RWPE1 (cell line): ENCODE results near the gene CARHSP1.

Experiments used
- CTCF ChIA-PET: fragments of 350-600 bp; sonication (Branson Sonifier 250); formaldehyde crosslinking; extraction: SDS; loops from one replicate; lab custom pipeline; 2021; lab: Yijun Ruan, JAX
- POLR2A ChIA-PET: fragments of 400-600 bp; formaldehyde crosslinking; extraction: SDS; loops from one replicate; lab custom pipeline; 2020; ENCODE audit warnings: antibody characterized with exemption; ENCODE audit not compliant: low non-redundant PET; lab: Yijun Ruan, JAX
- DNase-seq: peaks from one replicate; pipeline ENCODE4 v3.0.0; 2012; ENCODE audit warnings: low spot score
- H3K27ac ChIP-seq: fragments of 450-650 bp; 2 replicates; pipeline ENCODE4 v1.5.1; 2017
- CTCF ChIP-seq: fragments of 450-650 bp; conservative IDR thresholded peaks from 2 replicates; pipeline ENCODE4 v1.5.1; 2017; ENCODE audit warnings: low read depth, mild to moderate bottlenecking

Gene CARHSP1

GRCh38 chr16:8903004-8903403 is 34.2 kb upstream of the CARHSP1 start:
- CTCF ChIA-PET, result interaction anchor here (0.6 kb wide), 1 partner anchor 29 kb away, joined by 4 read pairs; no protein-coding TSS in a partner anchor
- H3K27ac ChIP-seq, result no peak overlapping the region
- TF ChIP-seq CTCF, result no peak
- POLR2A ChIA-PET, result no interaction called here
- DNase-seq, result no peak

GRCh38 chr16:8901320-8901861 is 32.6 kb upstream of the CARHSP1 start:
- DNase-seq, result no peak
- no peak for TF ChIP-seq CTCF
- no peak overlapping the region for H3K27ac ChIP-seq
- CTCF ChIA-PET, result interaction anchor here (0.6 to 1.1 kb wide), 8 partner anchors 10 to 1708 kb away, joined by 3 to 5 read pairs (median 4); no protein-coding TSS in a partner anchor
- POLR2A ChIA-PET, result no interaction called here

- DNase-seq, result no peak
- TF ChIP-seq CTCF, result no peak
- H3K27ac ChIP-seq, result no peak overlapping the region
- ChIA-PET POLR2A (no interaction called here), CTCF (interaction anchor here (0.7 to 0.9 kb wide), 2 partner anchors 11 to 54 kb away, joined by 3 to 5 read pairs; no protein-coding TSS in a partner anchor)
Observed at GRCh38 chr16:8900343-8900742, 31.5 kb upstream of the CARHSP1 start.

- no peak for TF ChIP-seq CTCF
- no peak for DNase-seq
- ChIA-PET CTCF (interaction anchor here (0.6 kb wide), 1 partner anchor 12 kb away, joined by 6 read pairs; no protein-coding TSS in a partner anchor), POLR2A (no interaction called here)
- H3K27ac ChIP-seq, result no peak overlapping the region
Observed at GRCh38 chr16:8899709-8900317, 31.0 kb upstream of the CARHSP1 start.

GRCh38 chr16:8898660-8899318 is 30.0 kb upstream of the CARHSP1 start:
- no peak for TF ChIP-seq CTCF
- ChIA-PET POLR2A (no interaction called here), CTCF (interaction anchor here (0.6 to 1.9 kb wide), 2 partner anchors 13 to 19 kb away, joined by 5 to 6 read pairs; no protein-coding TSS in a partner anchor)
- H3K27ac ChIP-seq, result no peak overlapping the region
- no peak for DNase-seq

- no peak overlapping the region for H3K27ac ChIP-seq
- ChIA-PET CTCF (interaction anchor here (1.4 kb wide), 1 partner anchor 14 kb away, joined by 5 read pairs; no protein-coding TSS in a partner anchor), POLR2A (no interaction called here)
- TF ChIP-seq CTCF, result no peak
- no peak for DNase-seq
Observed at GRCh38 chr16:8894736-8895334, 26.0 kb upstream of the CARHSP1 start.
